OCI-LY7 (cell line): ENCODE data around the gene CISD2. TPM values are rescaled to one million over a fixed set of nuclear protein-coding genes. Genes with fewer than 3 reads are reported as not detected.

Source experiments
- BruUV-seq: library from RNA; stranded (reverse); fragments of 400-500 nt; replicated peaks from 2 replicates; lab custom pipeline; 2021; lab: Mats Ljungman, UMichigan
- CTCF ChIA-PET: fragments of 300-600 bp; sonication (Branson Sonifier 250); formaldehyde crosslinking; loops from one replicate; lab custom pipeline; 2022; ENCODE audit warnings: antibody characterized with exemption; ENCODE audit not compliant: unreplicated experiment; lab: Charles Lee
- POLR2A ChIA-PET: fragments of 300-600 bp; sonication (Branson Sonifier 250); formaldehyde crosslinking; loops from one replicate; lab custom pipeline; 2022; ENCODE audit warnings: antibody characterized with exemption; lab: Charles Lee
- DNase-seq: peaks from one replicate; pipeline ENCODE4 v3.0.0-alpha.2; 2015; ENCODE audit warnings: low spot score
- H2AFZ ChIP-seq: fragments of 200-600 bp; sonication (generic), shearing (Covaris generic); 2 replicates; pipeline ENCODE4 v1.6.1; 2014; ENCODE audit warnings: mild to moderate bottlenecking, antibody characterized with exemption, low read length, moderate library complexity
- H3K27ac ChIP-seq: fragments of 200-600 bp; sonication (generic); 2 replicates; pipeline ENCODE4 v1.5.1; 2014; ENCODE audit warnings: mixed run types, low read depth, mild to moderate bottlenecking, moderate library complexity, low read length, inconsistent platforms; ENCODE audit not compliant: poor library complexity, severe bottlenecking
- H3K36me3 ChIP-seq: fragments of 200-600 bp; sonication (generic); 2 replicates; pipeline ENCODE4 v1.6.1; 2014; ENCODE audit warnings: mild to moderate bottlenecking, antibody characterized with exemption, low read length, moderate library complexity, mixed read lengths; ENCODE audit not compliant: insufficient read depth
- H3K4me1 ChIP-seq: fragments of 200-600 bp; sonication (generic); 2 replicates; pipeline ENCODE4 v1.5.1; 2014; ENCODE audit warnings: mild to moderate bottlenecking, low read length; ENCODE audit not compliant: insufficient read depth, poor library complexity, severe bottlenecking
- H3K4me2 ChIP-seq: fragments of 200-600 bp; sonication (generic); 2 replicates; pipeline ENCODE4 v1.6.1; 2014; ENCODE audit warnings: mild to moderate bottlenecking, low read length
- H3K4me3 ChIP-seq: fragments of 200-600 bp; sonication (generic); 2 replicates; pipeline ENCODE4 v1.5.1; 2014; ENCODE audit warnings: mild to moderate bottlenecking, low read depth, low read length; ENCODE audit not compliant: poor library complexity, severe bottlenecking
- H3K79me2 ChIP-seq: fragments of 200-600 bp; sonication (generic); 2 replicates; pipeline ENCODE4 v1.6.1; 2016; ENCODE audit warnings: low read depth, mild to moderate bottlenecking, low read length, moderate library complexity, mixed read lengths; ENCODE audit not compliant: insufficient read depth
- H3K9me2 ChIP-seq: fragments of 200-600 bp; sonication (generic); 2 replicates; pipeline ENCODE4 v1.6.1; 2016; ENCODE audit warnings: mild to moderate bottlenecking, low read length, mixed read lengths; ENCODE audit not compliant: insufficient read depth
- H3K9me3 ChIP-seq: fragments of 200-600 bp; sonication (generic); 2 replicates; pipeline ENCODE4 v1.6.1; 2014; ENCODE audit warnings: mild to moderate bottlenecking, mixed run types, low read length, mixed read lengths
- H4K20me1 ChIP-seq: fragments of 200-600 bp; sonication (generic); 2 replicates; pipeline ENCODE4 v1.6.1; 2014; ENCODE audit warnings: mild to moderate bottlenecking, antibody characterized with exemption, low read length, moderate library complexity, mixed read lengths; ENCODE audit not compliant: insufficient read depth
- EZH2phosphoT487 ChIP-seq: fragments of 200-600 bp; sonication (generic); IDR thresholded peaks from 2 replicates; pipeline ENCODE4 v1.6.1; 2018; ENCODE audit warnings: low read depth, borderline replicate concordance, mild to moderate bottlenecking, mixed run types, antibody characterized with exemption, low read length, moderate library complexity, mixed read lengths
- intact Hi-C: fragments of 100-400 bp; cut with micrococcal nuclease; formaldehyde crosslinking; loops from one replicate; pipeline ENCODE4 v1.10.0; 2022; ENCODE audit not compliant: unreplicated experiment
- total RNA-seq, 2 experiments: library from RNA; depleted of rRNA in 1 of 2; stranded (reverse); fragments of >200 nt in 1 of 2; shearing (Covaris generic) in 1 of 2; gene quantifications; 2 replicates each; pipeline ENCODE4 v1.2.3, GENCODE V29; 2014 to 2022
- TF ChIP-seq, protein P1 (sequence below): fragments of 200-600 bp; sonication (generic); conservative IDR thresholded peaks from 2 replicates; pipeline ENCODE4 v1.5.1; 2014; ENCODE audit warnings: mild to moderate bottlenecking, antibody characterized with exemption, low read length, moderate library complexity, mixed read lengths

The CISD2 gene
- total RNA-seq, 2 experiments from 2014 or later: 34.6 to 37.6 TPM

DNA sequence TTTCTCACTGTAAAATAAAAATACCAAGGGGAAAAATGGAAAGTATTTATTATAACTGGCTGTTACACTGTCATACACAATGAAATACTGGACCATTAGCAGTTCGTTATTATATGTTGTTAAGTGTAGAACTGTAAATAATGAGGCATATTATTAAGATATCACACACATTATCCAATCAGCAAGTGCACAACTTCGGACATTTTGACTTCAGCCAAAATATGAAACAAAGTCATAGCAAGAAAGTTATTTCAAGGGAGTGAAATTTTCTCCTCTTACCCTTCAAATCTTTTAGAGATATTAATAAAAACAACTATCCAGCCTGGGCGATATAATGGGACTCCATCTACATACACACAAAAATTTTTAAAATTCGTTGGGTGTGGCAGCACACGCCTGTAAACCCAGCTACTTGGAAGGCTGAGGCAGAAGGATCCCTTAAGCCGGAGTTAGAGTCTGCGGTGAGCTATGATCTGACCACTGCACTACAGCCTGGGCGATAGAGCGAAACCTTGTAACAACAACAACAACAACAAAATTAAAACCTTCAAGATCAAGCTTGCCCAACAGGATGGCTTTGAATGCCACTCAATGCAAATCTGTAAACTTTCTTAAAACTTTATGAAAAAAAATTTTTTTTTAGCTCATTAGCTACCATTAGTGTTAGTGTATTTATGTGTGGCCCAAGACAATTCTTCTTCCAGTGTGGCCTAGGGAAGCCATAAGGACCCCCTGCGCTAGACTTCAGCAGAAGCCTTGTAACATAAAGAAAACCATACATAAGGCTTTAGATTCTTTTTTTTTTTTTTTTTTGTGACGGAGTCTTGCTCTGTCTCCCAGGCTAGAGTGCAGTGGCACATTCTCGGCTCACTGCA is 1.3 kb upstream of the CISD2 start:
- Histone ChIP-seq H3K4me3 (peak overlapping the region; percentile 74), H3K4me1 (peaks cover 36% of the 10 kb centered on the region), H3K36me3 (peaks cover 39% of the 10 kb centered on the region), H3K9me2 (no peaks in the 10 kb centered on the region), H4K20me1 (no peaks in the 10 kb centered on the region), H3K79me2 (peaks cover 92% of the 10 kb centered on the region), H3K4me2 (peak overlapping the region; percentile 86), H2AFZ (peak overlapping the region; percentile 53; the same call in 1 of the 2 replicates), H3K27ac (peak overlapping the region; percentile 94), H3K9me3 (peaks cover 12% of the 10 kb centered on the region; the same call in 1 of the 2 replicates)
- TF ChIP-seq, protein P1, sequence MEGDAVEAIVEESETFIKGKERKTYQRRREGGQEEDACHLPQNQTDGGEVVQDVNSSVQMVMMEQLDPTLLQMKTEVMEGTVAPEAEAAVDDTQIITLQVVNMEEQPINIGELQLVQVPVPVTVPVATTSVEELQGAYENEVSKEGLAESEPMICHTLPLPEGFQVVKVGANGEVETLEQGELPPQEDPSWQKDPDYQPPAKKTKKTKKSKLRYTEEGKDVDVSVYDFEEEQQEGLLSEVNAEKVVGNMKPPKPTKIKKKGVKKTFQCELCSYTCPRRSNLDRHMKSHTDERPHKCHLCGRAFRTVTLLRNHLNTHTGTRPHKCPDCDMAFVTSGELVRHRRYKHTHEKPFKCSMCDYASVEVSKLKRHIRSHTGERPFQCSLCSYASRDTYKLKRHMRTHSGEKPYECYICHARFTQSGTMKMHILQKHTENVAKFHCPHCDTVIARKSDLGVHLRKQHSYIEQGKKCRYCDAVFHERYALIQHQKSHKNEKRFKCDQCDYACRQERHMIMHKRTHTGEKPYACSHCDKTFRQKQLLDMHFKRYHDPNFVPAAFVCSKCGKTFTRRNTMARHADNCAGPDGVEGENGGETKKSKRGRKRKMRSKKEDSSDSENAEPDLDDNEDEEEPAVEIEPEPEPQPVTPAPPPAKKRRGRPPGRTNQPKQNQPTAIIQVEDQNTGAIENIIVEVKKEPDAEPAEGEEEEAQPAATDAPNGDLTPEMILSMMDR: no peak
- no peak for TF ChIP-seq EZH2phosphoT487
- POLR2A ChIA-PET: interaction anchor here (0.6 to 7.1 kb wide), 9 partner anchors 9 to 329 kb away, joined by 3 to 116 read pairs (median 4); partner anchors contain the start of gene UBE2D3
- no TSS peak for BruUV-seq
- intact Hi-C loops: loop anchor here (1.0 to 5.0 kb wide), 5 partner anchors 39 to 520 kb away; partner anchors contain the start of genes MANBA, SLC39A8 and SLC9B2
- CTCF ChIA-PET: interaction anchor here (1.1 to 1.8 kb wide), 2 partner anchors 15 to 39 kb away, joined by 3 to 7 read pairs; no protein-coding TSS in a partner anchor
- DNase-seq: peak; percentile 50

DNA sequence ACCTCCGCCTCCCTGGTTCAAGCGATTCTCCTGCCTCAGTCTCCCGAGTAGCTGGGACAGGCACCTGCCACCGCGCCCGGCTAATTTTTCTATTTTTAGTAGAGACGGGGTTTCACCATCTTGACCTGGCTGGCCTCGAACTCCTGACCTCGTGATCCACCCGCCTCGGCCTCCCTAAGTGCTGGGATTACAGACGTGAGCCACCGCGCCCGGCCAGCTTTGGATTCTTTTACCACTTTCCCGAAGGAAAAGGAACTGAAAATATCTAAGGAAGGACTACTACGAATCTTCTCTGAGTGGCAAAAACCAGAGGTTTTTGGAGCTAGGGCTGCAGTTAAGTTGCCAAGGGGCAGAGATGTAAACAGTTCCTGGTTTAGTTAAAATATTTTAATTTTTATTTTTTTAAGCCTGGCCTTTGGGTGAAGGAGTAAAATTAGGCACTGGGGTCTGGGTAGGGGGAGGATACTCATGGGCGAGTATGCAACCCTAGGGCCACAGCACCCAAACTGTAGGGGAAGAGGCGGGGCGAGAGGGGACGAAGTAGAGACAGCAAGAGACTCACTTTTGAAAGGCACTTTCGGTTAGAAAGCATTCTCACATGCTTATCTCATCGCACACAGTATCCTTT is 525 bp upstream of the CISD2 start:
- ChIA-PET CTCF (interaction anchor here (1.1 to 1.8 kb wide), 2 partner anchors 16 to 40 kb away, joined by 3 to 7 read pairs; no protein-coding TSS in a partner anchor), POLR2A (interaction anchor here (0.6 to 7.1 kb wide), 15 partner anchors 9 to 524 kb away, joined by 3 to 116 read pairs (median 4); partner anchors contain the start of gene UBE2D3)
- H3K4me3 ChIP-seq: peak overlapping the region; percentile 74
- intact Hi-C loops: loop anchor here (1.0 to 5.0 kb wide), 5 partner anchors 40 to 521 kb away; partner anchors contain the start of genes MANBA, SLC39A8 and SLC9B2
- DNase-seq: peak; percentile 26
- no peak for TF ChIP-seq EZH2phosphoT487
- TF ChIP-seq, protein P1: no peak
- peak overlapping the region; percentile 86 for H3K4me2 ChIP-seq
- peaks cover 41% of the 10 kb centered on the region for H3K4me1 ChIP-seq
- no peaks in the 10 kb centered on the region for H4K20me1 ChIP-seq
- BruUV-seq: TSS peak; percentile 66
- 0 out of 2 replicates have a peak, but pooled peaks cover 9% of the 10 kb centered on the region for H3K9me3 ChIP-seq
- peak overlapping the region; percentile 94 for H3K27ac ChIP-seq
- peaks cover 38% of the 10 kb centered on the region for H3K36me3 ChIP-seq
- no peaks in the 10 kb centered on the region for H3K9me2 ChIP-seq
- H2AFZ ChIP-seq: peak overlapping the region; percentile 53; the same call in 1 of the 2 replicates
- peaks cover 92% of the 10 kb centered on the region for H3K79me2 ChIP-seq
